ENCODE data around the gene PPP1R1B.

PPP1R1B gene

GRCh38 chr17:39591958-39592954, 34.5 kb upstream of the PPP1R1B start:
- Histone ChIP-seq H3K4me3 (no peak overlapping the region), H3K4me2 (no peak overlapping the region), H3K27ac (no peak overlapping the region), H3K9ac (no peak overlapping the region), H3K9me3 (replicated peaks in 1 of 11) (no peaks in the 10 kb centered on the region), H3K27me3 (peaks cover 60 to 73% (median 69%) of the 10 kb centered on the region in 11 experiments), H3K4me1 (0 out of 20 replicates have a peak, but pooled peaks cover 0 to 4% (median 0%) of the 10 kb centered on the region in 10 experiments), H4K20me1 (peaks cover 0 to 58% (median 24%) of the 10 kb centered on the region in 11 experiments; a peak in 15 of 22 replicates), H3K36me3 (no peaks in the 10 kb centered on the region)
- no peak for TF ChIP-seq Cebpa-rat (IDR thresholded peaks at IDR 0.05)

GRCh38 chr17:39593371-39593770, 33.4 kb upstream of the PPP1R1B start:
- TF ChIP-seq Cebpa-rat (IDR thresholded peaks at IDR 0.05): no peak
- H3K27me3 ChIP-seq: peaks cover 71 to 84% (median 80%) of the 10 kb centered on the region in 11 experiments
- no peak overlapping the region for H3K4me2 ChIP-seq
- peaks cover 0 to 65% (median 27%) of the 10 kb centered on the region in 11 experiments; a peak in 16 of 22 replicates for H4K20me1 ChIP-seq
- H3K9ac ChIP-seq: no peak overlapping the region
- H3K4me1 ChIP-seq: 0 out of 20 replicates have a peak, but pooled peaks cover 0 to 4% (median 0%) of the 10 kb centered on the region in 10 experiments
- H3K9me3 ChIP-seq (replicated peaks in 1 of 11): no peaks in the 10 kb centered on the region
- H3K27ac ChIP-seq: no peak overlapping the region
- no peak overlapping the region for H3K4me3 ChIP-seq
- no peaks in the 10 kb centered on the region for H3K36me3 ChIP-seq

DNA sequence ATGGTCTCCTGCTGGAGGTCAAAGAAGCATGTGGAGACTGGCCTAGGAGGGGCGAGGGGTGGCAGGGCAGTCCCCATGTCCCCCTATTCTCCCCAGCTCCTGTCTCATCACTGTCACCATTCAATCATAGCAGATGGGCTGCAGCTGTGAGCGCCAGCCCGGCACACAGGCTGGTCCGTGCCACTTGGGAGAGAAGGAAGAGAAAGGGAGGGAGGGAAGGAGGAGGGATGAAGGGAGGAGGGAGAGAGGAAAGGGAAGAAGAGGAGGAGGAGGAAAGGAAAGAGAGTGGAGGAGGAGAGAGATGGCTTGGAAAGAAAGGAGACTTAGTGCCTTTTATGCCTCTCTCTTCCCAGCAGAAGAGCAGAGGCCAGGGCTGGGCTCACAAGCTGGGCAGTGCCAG, 31.5 kb upstream of the PPP1R1B start:
- Histone ChIP-seq H3K4me2 (no peak overlapping the region), H3K4me3 (no peak overlapping the region), H3K27me3 (peaks cover 91 to 100% (median 98%) of the 10 kb centered on the region in 11 experiments)

GRCh38 chr17:39595928-39596510, 30.7 kb upstream of the PPP1R1B start:
- TF ChIP-seq Cebpa-rat (IDR thresholded peaks at IDR 0.05): no peak
- Histone ChIP-seq H3K9me3 (replicated peaks in 1 of 11) (no peaks in the 10 kb centered on the region), H3K9ac (no peak overlapping the region), H3K27me3 (peaks cover 98 to 100% (median 100%) of the 10 kb centered on the region in 11 experiments), H3K36me3 (no peaks in the 10 kb centered on the region), H3K4me2 (no peak overlapping the region), H3K4me3 (no peak overlapping the region), H4K20me1 (peaks cover 0 to 91% (median 54%) of the 10 kb centered on the region in 11 experiments; a peak in 19 of 22 replicates), H3K4me1 (peaks cover 6 to 14% (median 13%) of the 10 kb centered on the region in 10 experiments; a peak in 19 of 20 replicates), H3K27ac (no peak overlapping the region)

More for the DNA sequence above, 31.5 kb upstream of the PPP1R1B start:
- TF ChIP-seq Cebpa-rat (IDR thresholded peaks at IDR 0.05): no peak
- H3K36me3 ChIP-seq: no peaks in the 10 kb centered on the region
- no peaks in the 10 kb centered on the region for H3K9me3 ChIP-seq (replicated peaks in 1 of 11)
- peaks cover 6 to 19% (median 13%) of the 10 kb centered on the region in 10 experiments; a peak in 19 of 20 replicates for H3K4me1 ChIP-seq
- peaks cover 0 to 84% (median 46%) of the 10 kb centered on the region in 11 experiments; a peak in 19 of 22 replicates for H4K20me1 ChIP-seq
- no peak overlapping the region for H3K9ac ChIP-seq
- no peak overlapping the region for H3K27ac ChIP-seq

DNA sequence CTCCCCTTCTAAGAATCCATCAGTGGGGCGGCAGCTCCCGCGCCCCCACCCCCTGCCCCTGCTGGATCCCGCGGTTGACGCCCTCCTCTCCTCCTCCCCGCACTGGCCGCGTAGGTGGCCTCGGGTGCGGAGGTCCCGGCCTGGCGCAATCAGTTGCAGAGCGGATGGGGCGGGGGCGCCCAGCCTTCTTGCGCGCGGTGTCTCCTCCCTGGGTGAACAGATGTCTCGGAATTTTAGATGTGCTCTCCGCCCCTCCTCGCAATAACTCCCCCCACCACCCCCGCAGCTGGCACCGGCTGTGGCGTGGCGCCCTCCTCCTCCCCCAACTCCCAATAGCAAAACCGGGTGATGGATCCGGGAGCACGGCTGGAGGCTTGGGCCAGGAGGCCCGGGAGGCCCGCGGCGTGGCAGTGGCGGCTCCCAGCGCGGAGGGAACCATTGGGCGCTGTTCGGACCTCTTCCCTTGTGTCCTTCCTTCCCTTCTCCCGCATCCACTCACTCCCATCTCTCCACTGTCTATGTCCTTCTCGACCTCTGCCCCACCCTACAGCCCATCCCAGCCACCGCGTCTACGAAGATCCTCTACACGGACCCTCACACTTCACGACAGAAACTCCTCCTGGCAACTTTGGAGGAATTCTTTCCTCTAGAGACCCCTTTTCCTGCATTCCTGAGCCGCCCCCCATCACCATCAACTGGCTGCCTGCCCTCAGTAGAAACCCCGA, 30.0 kb upstream of the PPP1R1B start:
- no peak for TF ChIP-seq Cebpa-rat (IDR thresholded peaks at IDR 0.05)
- H3K27me3 ChIP-seq: peaks cover 98 to 100% (median 100%) of the 10 kb centered on the region in 11 experiments
- H3K36me3 ChIP-seq: no peaks in the 10 kb centered on the region
- H3K27ac ChIP-seq: no peak overlapping the region
- peaks cover 0 to 92% (median 60%) of the 10 kb centered on the region in 11 experiments; a peak in 19 of 22 replicates for H4K20me1 ChIP-seq
- no peak overlapping the region for H3K4me3 ChIP-seq
- H3K9me3 ChIP-seq (replicated peaks in 1 of 11): no peaks in the 10 kb centered on the region
- peaks cover 6 to 14% (median 13%) of the 10 kb centered on the region in 10 experiments; a peak in 19 of 20 replicates for H3K4me1 ChIP-seq
- no peak overlapping the region for H3K9ac ChIP-seq
- H3K4me2 ChIP-seq: no peak overlapping the region

DNA sequence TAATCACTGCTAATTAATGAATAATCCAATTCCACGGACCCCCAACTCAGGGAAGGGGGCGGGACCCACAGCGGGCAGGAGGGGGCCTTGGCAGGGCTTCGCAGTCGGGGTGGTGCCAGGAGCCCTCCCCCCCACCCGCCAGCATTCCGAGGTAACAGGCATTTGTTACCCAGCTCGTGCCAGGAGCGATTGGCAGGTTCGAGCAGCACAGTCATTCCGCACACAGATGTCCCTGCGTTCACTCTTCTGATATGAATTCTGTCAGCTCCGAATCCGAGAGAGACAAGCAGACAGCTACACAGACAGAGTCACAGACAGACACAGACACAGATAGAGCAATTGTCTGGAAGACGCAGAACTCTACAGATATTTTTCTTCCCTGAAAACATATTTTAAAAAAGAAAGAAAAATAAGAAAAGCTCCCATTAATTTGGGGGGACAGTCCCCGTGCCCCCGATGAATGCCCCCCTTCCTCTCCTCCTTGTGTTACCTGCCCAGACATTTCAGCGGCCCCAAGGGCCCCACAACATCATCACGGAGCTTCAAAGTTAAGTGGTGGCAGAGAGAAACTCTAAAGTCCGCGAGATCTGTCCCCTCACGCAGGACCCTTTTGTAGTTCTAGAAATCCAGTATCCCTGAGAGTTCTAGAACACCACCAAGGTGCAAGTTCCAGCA, 29.2 kb upstream of the PPP1R1B start:
- Histone ChIP-seq H3K9me3 (replicated peaks in 1 of 11) (no peaks in the 10 kb centered on the region), H3K9ac (no peak overlapping the region), H3K36me3 (no peaks in the 10 kb centered on the region), H3K4me1 (peaks cover 6 to 14% (median 13%) of the 10 kb centered on the region in 10 experiments; a peak in 19 of 20 replicates), H3K4me3 (no peak overlapping the region), H3K27me3 (peaks cover 100% of the 10 kb centered on the region in 11 experiments), H3K4me2 (no peak overlapping the region), H4K20me1 (peaks cover 0 to 92% (median 60%) of the 10 kb centered on the region in 11 experiments; a peak in 19 of 22 replicates), H3K27ac (no peak overlapping the region)
- no peak for TF ChIP-seq Cebpa-rat (IDR thresholded peaks at IDR 0.05)

DNA sequence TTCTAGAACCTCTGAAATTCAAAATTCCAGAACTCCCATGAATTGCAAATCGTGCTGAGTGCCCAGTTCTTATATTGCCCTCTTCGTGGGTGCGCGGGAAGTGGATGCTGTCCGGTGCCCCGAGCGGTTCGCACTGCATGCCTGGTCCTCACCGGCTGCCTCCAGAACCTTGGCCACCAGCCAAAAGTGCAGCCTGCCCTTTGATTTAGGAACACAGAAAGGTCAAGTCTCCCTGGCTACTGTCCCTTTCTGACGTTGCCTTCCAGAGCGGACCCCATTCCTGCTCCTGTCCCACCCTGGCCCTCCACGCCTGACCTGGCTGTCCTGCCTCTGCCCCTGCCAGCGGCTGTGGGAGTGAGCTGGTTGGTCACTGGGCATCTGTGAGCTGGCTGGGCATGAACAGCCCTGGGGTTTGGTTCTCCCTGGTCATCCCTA, 28.7 kb upstream of the PPP1R1B start:
- Histone ChIP-seq H3K9ac (no peak overlapping the region), H4K20me1 (peaks cover 0 to 91% (median 60%) of the 10 kb centered on the region in 11 experiments; a peak in 19 of 22 replicates), H3K27ac (no peak overlapping the region), H3K27me3 (peaks cover 100% of the 10 kb centered on the region in 11 experiments), H3K4me2 (no peak overlapping the region), H3K9me3 (replicated peaks in 1 of 11) (no peaks in the 10 kb centered on the region), H3K36me3 (no peaks in the 10 kb centered on the region), H3K4me1 (peaks cover 6 to 14% (median 13%) of the 10 kb centered on the region in 10 experiments; a peak in 19 of 20 replicates), H3K4me3 (no peak overlapping the region)
- TF ChIP-seq Cebpa-rat (IDR thresholded peaks at IDR 0.05): no peak

DNA sequence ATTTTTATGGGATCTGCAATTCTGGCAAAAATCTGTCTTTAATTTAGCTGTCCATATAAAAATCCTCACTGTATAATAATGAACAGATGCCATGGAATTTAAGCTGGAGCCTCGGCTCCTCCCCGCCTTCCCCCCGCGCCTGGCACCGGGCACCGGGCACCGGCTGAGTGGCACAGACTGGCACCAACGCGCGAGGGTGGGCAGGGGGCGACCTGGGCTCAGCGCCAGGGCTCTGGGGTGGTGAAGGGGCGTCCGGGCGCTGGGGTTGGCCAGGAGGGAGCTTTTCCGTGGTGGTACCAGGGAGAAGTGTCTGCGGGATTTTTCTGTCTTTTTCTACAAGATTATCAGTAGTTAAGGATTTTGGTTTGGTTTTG, 28.1 kb upstream of the PPP1R1B start:
- H3K4me1 ChIP-seq: peaks cover 6 to 14% (median 13%) of the 10 kb centered on the region in 10 experiments; a peak in 19 of 20 replicates
- H3K4me3 ChIP-seq: 0 out of 20 replicates have a peak overlapping the region, but pooled peaks of 1 of the 10 experiments have one; percentile 28
- H3K4me2 ChIP-seq: peak overlapping the region in 5 of 11 experiments; percentile 54 to 70 (median 58); a peak in 6 of 22 replicates
- H3K9me3 ChIP-seq (replicated peaks in 1 of 11): no peaks in the 10 kb centered on the region
- H3K9ac ChIP-seq: no peak overlapping the region
- H3K27ac ChIP-seq: no peak overlapping the region
- peaks cover 100% of the 10 kb centered on the region in 11 experiments for H3K27me3 ChIP-seq
- peaks cover 0 to 90% (median 60%) of the 10 kb centered on the region in 11 experiments; a peak in 19 of 22 replicates for H4K20me1 ChIP-seq
- no peaks in the 10 kb centered on the region for H3K36me3 ChIP-seq
- TF ChIP-seq Cebpa-rat (IDR thresholded peaks at IDR 0.05): no peak
